GM18507 (cell line): Measurements from ENCODE around the gene FHL3.
"Not testable (repeated sequence)": the region's sequence is repeated elsewhere in the genome, so short reads cannot be mapped to it uniquely, and the experiment has no call there.

Experiments used
- DNase-seq: peaks from one replicate; pipeline ENCODE4 v3.0.0; 2011; ENCODE audit warnings: low read depth; ENCODE audit not compliant: insufficient read length; ENCODE audit errors: extremely low spot score
- FAIRE-seq: peaks from 2 replicates; lab custom pipeline; 2011; peaks lifted over from hg19 to GRCh38; lab: Jason Lieb, UNC

The FHL3 gene

DNA sequence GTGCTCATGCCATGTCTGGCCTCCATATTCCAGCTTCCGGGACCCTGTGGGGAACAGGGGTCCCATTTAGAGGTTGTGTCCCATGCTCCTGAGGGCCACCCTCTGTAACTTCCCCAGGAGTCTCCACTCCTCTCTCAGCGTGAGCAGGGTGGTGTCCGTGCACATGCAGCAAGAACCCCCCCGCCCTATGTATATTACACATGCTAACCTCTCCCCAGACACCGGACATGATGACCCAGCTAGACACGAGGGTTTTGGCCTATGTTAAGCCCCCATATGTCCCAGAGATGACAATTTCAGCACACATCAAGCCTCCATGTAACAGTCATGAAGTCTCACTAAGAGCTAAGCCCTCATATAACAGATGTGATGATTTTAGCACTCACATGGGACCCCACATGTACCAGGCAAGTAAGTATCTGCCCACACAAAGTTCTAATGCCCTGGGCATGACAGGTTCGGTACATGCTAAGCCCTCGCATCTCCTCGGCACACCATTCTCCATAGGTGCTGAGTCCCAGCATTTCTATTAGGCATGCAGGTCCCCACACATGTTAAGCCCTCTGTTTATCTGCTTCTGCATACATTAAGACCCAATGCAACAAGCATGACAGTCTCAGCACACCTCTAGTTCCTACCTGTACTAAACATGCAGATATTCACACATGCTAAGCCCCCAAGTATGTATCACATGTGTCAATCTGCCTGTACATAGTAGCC lies 7.1 kb downstream of the FHL3 start:
- no peak for FAIRE-seq

DNA sequence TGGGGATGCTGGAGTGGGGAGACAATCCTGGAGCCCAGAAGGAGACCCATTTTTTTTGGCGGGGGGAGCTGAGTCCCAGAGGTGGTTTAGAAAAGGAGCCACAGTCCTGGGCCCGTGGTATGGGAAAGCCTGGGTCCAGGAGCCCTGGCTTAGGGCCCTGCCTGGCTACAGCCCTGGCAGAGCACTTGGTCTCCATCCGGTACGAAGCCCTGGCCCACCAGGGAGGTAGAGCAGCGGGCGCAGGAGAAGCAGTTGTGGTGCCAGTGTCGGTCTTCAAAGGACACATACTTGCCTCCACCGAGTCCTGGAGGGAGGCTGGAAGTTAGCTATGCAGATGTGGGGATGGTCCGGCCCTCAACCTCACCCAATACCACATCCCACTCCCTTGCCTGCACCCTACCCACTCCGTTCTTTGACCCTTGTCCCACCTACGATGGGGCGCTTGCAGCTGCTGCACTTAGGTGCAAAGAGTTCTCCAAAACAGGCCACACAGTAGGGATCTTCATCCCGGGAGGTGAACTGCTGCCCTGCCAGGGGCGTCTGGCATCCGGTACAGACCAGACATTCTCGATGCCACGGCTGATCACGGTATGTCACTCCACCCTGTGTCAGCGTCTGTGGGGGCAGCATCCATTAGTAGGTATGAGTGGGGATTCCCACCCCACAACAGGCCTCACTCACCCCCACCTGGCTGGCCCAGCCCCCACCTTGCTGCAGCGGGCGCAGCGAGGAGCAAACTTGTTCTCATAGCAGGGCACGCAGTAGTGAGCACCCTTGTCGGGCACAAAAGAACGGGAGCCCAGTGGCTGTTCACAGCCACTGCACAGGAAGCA lies 7.8 kb downstream of the FHL3 start:
- DNase-seq (no peak), FAIRE-seq (no peak)

More for the DNA sequence above, 7.1 kb downstream of the FHL3 start:
- DNase-seq: no peak

DNA sequence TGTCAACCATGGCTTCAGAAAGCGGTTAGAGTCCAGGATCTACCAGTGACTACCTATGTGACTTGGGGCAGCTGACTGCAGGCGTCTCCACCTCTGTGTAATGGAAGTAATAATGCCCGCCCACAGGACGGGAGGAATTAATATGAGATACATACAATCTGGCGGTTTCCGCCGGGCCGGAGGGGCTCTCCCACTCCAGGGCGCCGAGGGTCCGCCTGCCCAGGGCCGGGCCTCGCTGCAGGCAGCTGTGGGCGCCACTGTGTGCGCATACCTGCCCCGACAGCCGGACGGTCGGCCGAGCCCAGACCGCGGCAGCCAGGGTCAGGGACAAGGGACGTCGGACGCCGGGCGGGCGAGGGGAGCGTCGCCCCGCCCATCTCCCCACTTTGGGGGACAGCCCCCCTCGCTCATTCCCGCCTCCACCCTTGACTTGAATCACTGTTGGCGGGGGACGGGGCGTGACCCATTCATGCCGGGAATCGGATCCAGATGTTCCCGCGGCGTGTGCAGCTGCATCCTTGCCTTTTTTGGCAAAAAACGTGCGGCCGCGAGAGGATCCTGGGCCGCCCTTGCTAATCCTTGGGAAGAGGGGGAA lies 9.5 kb downstream of the FHL3 start:
- DNase-seq (no peak), FAIRE-seq (peak; percentile 18)

DNA sequence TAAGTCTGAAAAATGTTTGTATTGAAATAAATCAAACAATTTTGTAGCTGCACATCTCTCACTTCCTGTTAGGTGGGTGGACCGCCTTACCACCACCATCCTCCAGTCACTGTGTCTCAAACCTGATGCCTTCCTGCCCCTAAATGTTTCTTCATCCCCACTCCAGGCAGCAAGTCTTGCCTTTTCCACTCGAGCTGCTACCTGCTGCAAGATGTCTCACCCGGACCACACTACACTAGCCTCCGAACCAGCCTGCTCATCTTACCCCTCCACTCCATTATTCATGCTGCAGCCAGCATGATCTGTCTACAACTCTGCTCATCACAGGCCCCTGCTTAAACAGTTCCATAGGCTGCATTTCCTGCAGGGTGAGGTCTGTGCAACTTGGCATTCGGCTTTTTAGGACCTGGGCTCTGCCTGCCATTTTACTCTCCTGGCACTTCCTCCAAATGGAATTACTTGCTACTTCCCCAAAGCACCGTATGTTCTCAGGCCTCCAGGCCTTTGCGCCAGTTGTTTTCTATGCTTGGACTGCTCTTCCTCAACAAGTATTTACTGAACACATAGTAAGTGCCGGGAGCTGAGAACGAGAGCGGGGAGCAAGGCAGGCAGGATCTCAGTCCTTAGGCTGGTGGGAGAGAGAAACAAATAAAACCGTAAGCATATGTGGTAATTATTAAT lies 10.3 kb downstream of the FHL3 start:
- FAIRE-seq: no peak
- no peak for DNase-seq

DNA sequence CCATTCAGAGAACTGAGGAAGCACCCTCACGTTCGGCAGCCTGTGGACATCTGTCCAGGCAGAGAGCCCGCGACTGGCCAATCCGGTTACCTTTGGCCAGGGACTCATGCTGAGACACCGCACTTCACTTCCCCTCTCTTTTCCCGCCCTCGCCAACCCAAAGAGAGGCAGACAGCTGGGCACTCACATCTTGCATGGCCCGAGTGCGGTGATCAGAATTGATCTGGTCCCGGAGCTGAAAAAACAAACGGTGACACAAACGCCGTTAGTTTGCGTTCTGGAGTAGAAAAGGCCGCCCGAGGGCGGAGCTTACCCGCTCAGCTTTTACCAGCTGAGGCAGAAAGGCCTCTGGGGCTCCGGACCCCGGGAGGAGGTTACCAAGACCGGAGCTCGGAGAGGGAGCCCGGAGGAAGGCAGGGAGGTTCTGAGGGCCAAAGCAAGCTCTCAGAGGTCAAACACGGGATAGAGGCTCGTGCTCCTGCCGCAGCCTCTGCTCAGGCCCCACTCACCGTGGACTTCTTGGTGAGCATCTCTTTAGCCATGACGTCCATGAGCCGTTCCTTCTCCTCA lies 15.9 kb downstream of the FHL3 start:
- FAIRE-seq: no peak
- DNase-seq: no peak

DNA sequence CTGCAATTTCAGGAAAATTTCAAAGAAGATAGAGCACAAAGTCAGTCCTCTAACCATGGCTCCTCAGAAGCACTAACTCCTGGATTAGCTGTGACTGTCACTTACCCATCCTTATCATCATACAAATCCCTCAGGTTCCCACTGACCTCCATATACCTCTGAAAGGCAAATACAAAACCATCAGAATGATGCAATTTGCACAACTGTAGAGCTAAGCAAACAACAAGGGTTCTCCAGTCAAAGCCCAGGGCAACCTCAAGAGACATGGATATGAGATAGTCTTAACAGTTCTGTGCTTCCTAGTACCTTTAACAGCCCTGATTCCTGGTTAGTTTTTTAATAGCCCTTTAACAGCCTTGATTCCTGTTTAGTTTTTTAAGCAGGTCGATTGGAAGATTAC lies 17.6 kb downstream of the FHL3 start:
- no peak for FAIRE-seq
- no peak for DNase-seq

DNA sequence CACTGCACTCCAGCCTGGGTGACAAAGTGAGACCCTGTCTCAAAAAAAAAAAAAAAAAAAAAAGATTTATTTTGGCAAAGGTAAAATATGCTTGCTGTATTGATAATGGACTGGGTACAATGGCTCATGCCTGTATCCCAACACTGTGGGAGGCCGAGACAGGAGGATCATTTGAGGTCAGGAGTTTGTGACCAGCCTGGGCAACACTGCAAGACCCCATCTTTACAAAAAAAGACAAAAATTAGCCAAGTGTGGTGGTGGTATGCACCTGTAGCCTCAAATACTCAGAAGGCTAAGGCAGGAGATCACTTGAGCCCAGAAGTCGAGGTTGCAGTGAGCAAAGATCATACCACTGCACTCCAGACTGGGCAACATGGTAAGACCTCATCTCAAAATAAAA lies 21.8 kb downstream of the FHL3 start:
- no peak for FAIRE-seq
- DNase-seq: no peak

DNA sequence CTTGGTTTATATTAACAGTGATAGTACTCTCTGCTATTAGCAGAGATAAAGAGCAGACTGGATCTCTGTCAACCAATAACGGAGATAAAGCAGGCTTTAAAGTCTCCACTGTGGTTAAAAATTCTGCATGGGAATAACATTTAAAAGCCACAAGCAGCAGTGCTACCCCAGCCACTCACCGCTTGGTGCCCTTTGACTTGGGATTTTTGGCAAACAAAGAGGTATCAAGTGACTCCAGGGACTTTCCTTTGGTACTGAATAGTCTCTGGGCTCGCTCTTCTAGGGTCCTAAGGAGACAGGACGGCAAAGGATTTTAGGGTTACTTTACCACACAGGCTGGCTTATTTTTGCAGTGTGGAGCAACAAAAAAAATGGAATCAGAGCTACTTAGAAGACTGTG lies 26.8 kb downstream of the FHL3 start:
- no peak for FAIRE-seq
- no peak for DNase-seq

DNA sequence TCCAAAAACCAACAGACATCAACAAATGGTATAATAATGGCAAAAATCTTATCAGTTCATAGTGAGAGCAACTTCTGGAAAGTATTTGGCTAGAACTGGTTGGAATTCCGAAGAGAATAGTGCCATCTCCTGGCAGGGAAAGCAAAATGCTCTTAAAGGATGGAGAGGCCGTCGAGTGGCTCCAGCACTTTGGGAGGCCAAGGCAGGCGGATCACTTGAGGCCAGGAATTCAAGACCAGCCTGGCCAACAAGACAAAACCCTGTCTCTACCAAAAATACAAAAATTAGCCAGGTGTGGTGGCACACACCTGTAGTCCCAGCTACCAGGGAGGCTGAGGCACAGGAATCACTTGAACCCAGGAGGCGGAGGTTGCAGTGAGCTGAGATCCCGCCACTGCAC lies 30.2 kb downstream of the FHL3 start:
- not testable (repeated sequence) for DNase-seq, FAIRE-seq

DNA sequence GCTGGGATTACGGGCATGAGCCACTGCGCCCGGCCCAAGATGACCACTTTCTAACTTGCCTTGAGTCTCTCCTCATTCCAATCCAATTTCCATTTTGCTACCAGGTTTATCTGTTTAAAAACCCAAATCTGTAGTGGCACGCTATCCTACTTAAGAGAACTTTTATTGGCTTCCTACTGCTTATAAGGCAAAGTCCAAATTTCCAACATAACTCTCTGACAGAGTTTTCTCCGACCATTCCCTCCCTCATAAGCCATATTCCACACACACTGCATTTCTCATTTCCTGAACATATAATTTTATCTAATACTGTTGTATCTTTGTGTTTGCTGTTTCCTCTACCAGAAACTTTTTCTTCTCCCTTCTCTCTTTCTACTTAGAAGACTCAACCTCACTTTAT lies 30.7 kb downstream of the FHL3 start:
- no peak for DNase-seq
- FAIRE-seq: no peak

DNA sequence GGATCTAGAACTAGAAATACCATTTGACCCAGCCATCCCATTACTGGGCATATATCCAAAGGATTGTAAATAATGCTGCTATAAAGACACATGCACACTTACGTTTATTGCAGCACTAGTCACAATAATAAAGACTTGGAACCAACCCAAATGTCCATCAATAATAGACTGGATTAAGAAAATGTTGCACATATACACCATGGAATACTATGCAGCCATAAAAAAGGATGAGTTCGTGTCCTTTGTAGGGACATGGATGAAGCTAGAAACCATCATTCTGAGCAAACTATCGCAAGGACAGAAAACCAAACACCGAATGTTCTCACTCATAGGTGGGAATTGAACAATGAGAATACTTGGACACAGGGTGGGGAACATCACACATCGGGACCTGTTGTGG lies 31.6 kb downstream of the FHL3 start:
- not testable (repeated sequence) for FAIRE-seq, DNase-seq

DNA sequence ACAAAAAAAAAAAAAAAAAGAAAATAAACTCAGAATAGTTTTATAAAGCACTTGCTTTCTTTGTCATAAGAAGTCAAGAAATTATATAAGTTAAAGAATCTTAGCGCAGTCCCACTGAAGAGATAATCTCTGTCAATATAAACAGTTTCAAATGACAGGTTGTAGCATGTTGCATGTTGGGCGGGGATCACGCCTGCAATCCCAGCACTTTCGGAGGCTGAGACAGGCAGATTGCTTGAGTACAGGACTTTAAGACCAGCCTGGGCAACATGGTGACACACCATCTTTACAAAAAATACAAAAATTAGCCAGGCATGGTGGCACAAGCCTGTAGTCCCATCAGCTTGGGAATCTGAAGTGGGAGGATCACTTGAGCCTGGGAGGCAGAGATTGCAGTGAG lies 40.0 kb downstream of the FHL3 start:
- FAIRE-seq: no peak
- DNase-seq: no peak

DNA sequence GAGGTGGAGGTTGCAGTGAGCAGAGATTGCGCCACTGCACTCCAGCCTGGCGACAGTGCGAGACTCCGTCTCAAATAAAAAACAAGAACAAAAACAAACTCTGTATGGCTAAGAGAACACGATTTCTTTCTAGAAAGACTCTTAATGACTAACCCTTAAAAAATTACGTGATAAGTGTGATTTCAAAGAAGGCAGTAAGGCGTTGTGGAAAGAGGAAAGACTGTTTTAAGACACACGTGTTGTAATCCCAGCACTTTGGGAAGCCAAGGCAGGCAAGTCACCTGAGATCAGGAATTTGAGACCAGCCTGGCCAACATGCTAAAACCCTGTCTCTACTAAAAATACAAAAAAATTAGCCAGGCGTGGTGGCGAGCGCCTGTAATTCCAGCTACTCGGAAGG lies 41.2 kb downstream of the FHL3 start:
- not testable (repeated sequence) for DNase-seq, FAIRE-seq

DNA sequence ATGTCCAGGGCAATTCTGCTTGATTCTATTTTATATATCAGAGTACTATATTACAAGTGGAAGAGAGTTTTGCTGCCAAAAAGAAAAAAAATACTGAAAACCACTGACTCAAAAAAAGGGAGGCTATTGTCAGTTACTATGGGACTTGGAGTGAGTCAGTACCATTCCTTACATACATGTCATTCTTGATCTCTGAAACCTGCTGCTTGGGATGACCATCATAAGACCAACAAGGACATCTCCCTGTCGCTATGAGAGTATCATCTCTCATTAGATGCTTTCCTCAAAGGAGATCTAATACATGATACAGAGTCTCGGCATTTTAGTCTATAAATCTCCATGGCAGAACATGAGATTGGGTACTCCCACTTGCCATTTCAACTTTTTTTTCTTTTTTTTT lies 46.6 kb downstream of the FHL3 start:
- FAIRE-seq (no peak), DNase-seq (no peak)

DNA sequence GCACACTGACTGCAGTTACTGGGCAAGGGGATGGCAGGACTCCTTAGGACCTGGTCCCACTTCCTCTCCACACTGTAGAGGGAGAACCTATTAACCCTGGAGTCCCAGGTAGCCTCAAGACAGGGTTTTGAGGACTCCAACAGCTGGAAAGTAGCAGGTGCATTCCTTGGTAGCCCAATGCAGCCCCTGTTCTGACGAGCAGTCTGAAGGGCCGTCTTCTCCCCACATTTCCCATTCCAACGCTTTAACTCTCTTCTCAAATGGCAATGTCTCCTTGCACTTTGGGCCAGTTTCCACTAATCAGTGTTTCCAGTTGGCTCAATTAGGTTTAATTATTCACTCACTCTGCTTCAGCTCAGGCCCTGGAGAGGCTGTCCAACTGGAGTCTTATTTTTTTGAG lies 49.6 kb downstream of the FHL3 start:
- no peak for FAIRE-seq
- DNase-seq: no peak

DNA sequence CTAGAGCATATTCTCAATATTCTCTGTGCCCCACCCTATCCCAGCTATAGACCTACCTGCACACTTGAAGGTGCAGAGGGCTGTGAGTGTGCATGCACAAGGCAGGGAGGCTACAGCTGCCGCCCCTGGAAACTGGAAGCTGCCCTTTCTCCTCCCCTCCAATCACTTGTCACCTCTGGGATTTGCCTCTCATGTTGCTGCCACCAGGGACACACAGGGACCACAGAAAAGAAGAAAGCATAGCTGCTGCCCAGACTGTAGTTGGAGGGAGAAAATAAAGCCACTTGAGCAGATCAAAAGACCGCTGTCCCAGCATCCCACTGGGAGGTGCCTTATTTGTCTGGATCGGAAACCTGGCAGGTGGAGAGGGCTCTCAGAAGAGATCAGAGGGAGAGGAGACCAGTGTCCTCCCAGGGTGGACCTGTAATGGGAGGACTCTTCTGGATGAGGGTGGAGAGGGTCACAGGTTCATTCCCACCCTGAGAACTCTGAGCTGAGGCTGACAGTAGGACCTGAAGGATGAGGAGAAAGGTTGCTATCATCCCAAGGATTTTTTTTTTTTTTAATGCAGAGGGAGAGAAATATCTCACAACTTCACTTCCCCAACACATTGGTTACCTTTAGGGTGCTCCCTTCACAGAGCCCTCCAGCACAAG lies 50.9 kb downstream of the FHL3 start:
- FAIRE-seq (no peak), DNase-seq (no peak)

DNA sequence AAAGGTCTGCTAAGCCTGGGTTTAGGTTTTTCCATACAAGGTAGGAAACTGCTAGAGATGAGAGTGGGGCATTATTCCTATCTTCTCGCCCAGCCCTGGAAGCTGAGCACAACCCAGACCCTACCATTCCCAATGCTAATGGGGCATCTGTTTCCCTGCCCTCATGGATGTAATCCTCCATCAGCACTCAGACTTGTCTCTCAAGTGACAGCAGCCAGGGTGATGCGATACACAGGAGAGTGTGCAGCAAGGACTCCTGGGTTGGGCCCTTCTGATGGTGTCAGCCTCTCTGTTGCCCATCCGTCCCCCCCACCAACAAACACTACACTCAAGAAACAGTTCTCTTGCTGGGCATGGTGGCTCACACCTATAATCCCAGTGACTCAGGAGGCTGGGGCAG lies 52.6 kb downstream of the FHL3 start:
- FAIRE-seq: no peak
- DNase-seq: no peak

DNA sequence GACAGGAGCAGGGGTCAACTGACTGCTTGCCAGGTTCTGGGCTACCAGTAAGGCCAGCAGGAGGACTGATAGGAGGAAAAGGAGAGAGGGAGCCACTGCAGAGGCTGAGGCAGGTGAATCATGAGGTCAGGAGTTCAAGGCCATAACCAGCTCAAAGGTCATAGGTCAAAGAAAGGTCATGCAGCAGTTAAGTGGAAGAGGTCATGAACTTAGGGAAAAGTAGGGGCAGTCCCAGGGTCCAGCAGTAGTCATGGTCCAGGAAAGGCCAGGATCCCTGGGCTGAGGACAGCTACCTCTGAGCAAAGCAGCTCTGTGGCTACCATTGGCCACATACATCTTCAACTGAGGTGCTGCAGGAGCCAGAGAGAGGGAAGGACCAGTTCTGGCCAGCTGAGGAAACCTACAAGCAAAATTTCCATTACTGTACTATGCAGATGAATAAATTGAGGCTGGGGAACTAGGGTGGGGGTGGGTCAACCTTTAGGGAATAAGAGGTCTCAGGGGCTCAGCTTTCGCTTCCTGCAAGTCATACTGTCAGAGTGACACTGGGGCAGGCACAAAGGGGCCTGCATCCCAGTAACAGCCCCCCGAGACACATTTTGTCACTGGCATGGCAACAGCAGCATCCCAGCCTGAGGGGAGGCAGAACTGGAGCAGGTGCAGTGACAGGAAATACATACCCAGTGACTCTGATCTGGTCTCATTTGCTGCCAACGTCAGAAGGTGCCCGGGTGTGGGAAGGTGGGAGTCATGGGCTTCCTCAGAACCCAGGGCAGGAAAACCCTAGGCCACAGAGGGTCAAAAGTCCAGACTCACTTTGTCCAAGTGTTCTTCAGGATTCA lies 53.3 kb downstream of the FHL3 start:
- DNase-seq (no peak), FAIRE-seq (no peak)
